SK-N-SH (cell line): ENCODE results near the gene SLC24A3. TPM values are rescaled to one million over a fixed set of nuclear protein-coding genes. Genes with fewer than 3 reads are reported as not detected.

ENCODE experiments used
- CTCF ChIA-PET: fragments of 300-600, 350-600 bp; formaldehyde crosslinking; extraction: SDS; loops from one replicate; lab custom pipeline; 2021; lab: Yijun Ruan, JAX
- POLR2A ChIA-PET: fragments of 350-600 bp; sonication (Branson Sonifier 250); formaldehyde crosslinking; extraction: SDS; loops from one replicate; lab custom pipeline; 2020; ENCODE audit warnings: antibody characterized with exemption, inconsistent platforms; lab: Yijun Ruan, JAX
- DNase-seq: peaks from one replicate; pipeline ENCODE4 v3.0.0; 2012
- H2AFZ ChIP-seq: fragments of 200-600 bp; sonication (generic); 2 replicates; pipeline ENCODE4 v1.8.1; 2016; ENCODE audit warnings: antibody characterized with exemption, mild to moderate bottlenecking, low read depth
- H3F3A ChIP-seq: fragments of 200-600 bp; sonication (generic); replicated peaks from 2 replicates; pipeline ENCODE3; 2016; ENCODE audit warnings: antibody characterized with exemption, mild to moderate bottlenecking; ENCODE audit not compliant: insufficient read depth
- H3K27ac ChIP-seq, 2 experiments: fragments of 200-500 bp in 1 of 2; fragments of 200-600 bp in 1 of 2; sonication (Bioruptor generic) in 1 of 2; sonication (generic), shearing (Covaris generic) in 1 of 2; 2 replicates each; pipeline versions ENCODE4 v1.5.1 to v1.6.1; 2014 to 2016; ENCODE audit warnings: low read depth in 2 of 2, inconsistent platforms in 1 of 2, low read length in 1 of 2, mild to moderate bottlenecking in 1 of 2, mixed read lengths in 1 of 2
- H3K27me3 ChIP-seq: fragments of 200-600 bp; sonication (generic), shearing (Covaris generic); 2 replicates; pipeline ENCODE4 v1.6.1; 2016; ENCODE audit warnings: mixed run types; ENCODE audit not compliant: insufficient read depth
- H3K36me3 ChIP-seq, 2 experiments: fragments of 200-500 bp in 1 of 2; fragments of 200-600 bp in 1 of 2; sonication (Bioruptor generic) in 1 of 2; sonication (generic) in 1 of 2; replicated peaks in 1 of 2; 2 replicates each; pipeline versions ENCODE3 to v1.5.1; 2014 to 2016; ENCODE audit warnings: low read length in 1 of 2, mild to moderate bottlenecking in 1 of 2; ENCODE audit not compliant: insufficient read depth in 2 of 2, control insufficient read depth in 1 of 2
- H3K4me1 ChIP-seq, 2 experiments: fragments of 200-500 bp in 1 of 2; fragments of 200-600 bp in 1 of 2; sonication (Bioruptor generic) in 1 of 2; sonication (generic), shearing (Covaris generic) in 1 of 2; 2 replicates each; pipeline versions ENCODE4 v1.5.1 to v1.6.1; 2014 to 2016; ENCODE audit warnings: low read depth in 1 of 2, low read length in 1 of 2, mixed run types in 1 of 2; ENCODE audit not compliant: insufficient read depth in 2 of 2, control insufficient read depth in 1 of 2
- H3K4me2 ChIP-seq: fragments of 200-600 bp; sonication (generic), shearing (Covaris generic); 2 replicates; pipeline ENCODE4 v1.6.1; 2017; ENCODE audit warnings: mixed run types
- H3K4me3 ChIP-seq, 2 experiments: fragments of 200-500 bp in 1 of 2; fragments of 200-600 bp in 1 of 2; sonication (Bioruptor generic) in 1 of 2; sonication (generic), shearing (Covaris generic) in 1 of 2; 2 replicates each; pipeline versions ENCODE4 v1.5.1 to v1.8.1; 2014 to 2016; ENCODE audit warnings: low read depth in 2 of 2, inconsistent platforms in 1 of 2, low read length in 1 of 2, mild to moderate bottlenecking in 1 of 2, mixed read lengths in 1 of 2, moderate library complexity in 1 of 2
- H3K79me2 ChIP-seq: fragments of 200-600 bp; sonication (generic); 2 replicates; pipeline ENCODE4 v1.8.1; 2017; ENCODE audit warnings: mild to moderate bottlenecking; ENCODE audit not compliant: insufficient read depth
- H3K9ac ChIP-seq: fragments of 200-600 bp; sonication (generic); 2 replicates; pipeline ENCODE4 v1.6.1; 2017; ENCODE audit warnings: mixed run types
- H3K9me2 ChIP-seq: fragments of 200-600 bp; sonication (generic); 2 replicates; pipeline ENCODE4 v1.6.1; 2017; ENCODE audit warnings: mixed run types
- H3K9me3 ChIP-seq: fragments of 200-600 bp; sonication (generic); 2 replicates; pipeline ENCODE4 v1.6.1; 2017; ENCODE audit warnings: mixed run types, mild to moderate bottlenecking, moderate library complexity
- H4K20me1 ChIP-seq: fragments of 200-600 bp; sonication (generic); 2 replicates; pipeline ENCODE4 v1.6.1; 2017; ENCODE audit warnings: mild to moderate bottlenecking, mixed run types; ENCODE audit not compliant: insufficient read depth
- CTCF ChIP-seq: fragments of 200-600 bp; sonication (generic); IDR thresholded peaks from 2 replicates; pipeline ENCODE4 v1.6.1; 2017; ENCODE audit warnings: antibody characterized with exemption, mild to moderate bottlenecking, moderate library complexity
- GABPA ChIP-seq: IDR thresholded peaks from 2 replicates; pipeline ENCODE4 v1.4.0; 2012; ENCODE audit warnings: low read depth, mild to moderate bottlenecking
- GATA2 ChIP-seq: sonication (generic); formaldehyde crosslinking; IDR thresholded peaks from 2 replicates; pipeline ENCODE4 v1.5.0; 2020; ENCODE audit warnings: mild to moderate bottlenecking, missing genetic modification reagents
- JUND ChIP-seq: IDR thresholded peaks from 2 replicates; pipeline ENCODE4 v1.4.0; 2012
- RFX5 ChIP-seq: IDR thresholded peaks from 2 replicates; pipeline ENCODE4 v1.6.1; 2012; ENCODE audit warnings: mild to moderate bottlenecking, improper control_type of control experiment, low read length
- RXRA ChIP-seq: IDR thresholded peaks from 2 replicates; pipeline ENCODE4 v1.4.0; 2012; ENCODE audit warnings: low read depth, mild to moderate bottlenecking, borderline replicate concordance
- SMC3 ChIP-seq: IDR thresholded peaks from 2 replicates; pipeline ENCODE4 v1.6.1; 2012; ENCODE audit warnings: low read depth, low read length, improper control_type of control experiment
- TCF12 ChIP-seq: IDR thresholded peaks from 2 replicates; pipeline ENCODE4 v1.4.0; 2012
- ZBTB33 ChIP-seq: IDR thresholded peaks from 2 replicates; pipeline ENCODE4 v1.4.0; 2012; ENCODE audit warnings: low read depth, borderline replicate concordance
- WGBS: methylation state at CpG from one replicate; pipeline ENCODE4 v1.1.6; 2017; ENCODE audit warnings: low lambda C conversion rate; 5-methylcytosine and 5-hydroxymethylcytosine counted together
- polyA plus RNA-seq, 3 experiments: library from polyadenylated mRNA; depleted of rRNA; stranded (reverse); fragments of >200 nt; gene quantifications; 2 replicates each; pipeline ENCODE4 v1.2.3, GENCODE V29; 2012
- TF ChIP-seq, protein P1 (sequence below): IDR thresholded peaks from 2 replicates; pipeline ENCODE4 v1.4.0; 2012; ENCODE audit warnings: low read depth

SLC24A3 gene
- polyA plus RNA-seq, 1 of the 3 experiments (the other 2 are of a cell fraction) = not detected

DNA sequence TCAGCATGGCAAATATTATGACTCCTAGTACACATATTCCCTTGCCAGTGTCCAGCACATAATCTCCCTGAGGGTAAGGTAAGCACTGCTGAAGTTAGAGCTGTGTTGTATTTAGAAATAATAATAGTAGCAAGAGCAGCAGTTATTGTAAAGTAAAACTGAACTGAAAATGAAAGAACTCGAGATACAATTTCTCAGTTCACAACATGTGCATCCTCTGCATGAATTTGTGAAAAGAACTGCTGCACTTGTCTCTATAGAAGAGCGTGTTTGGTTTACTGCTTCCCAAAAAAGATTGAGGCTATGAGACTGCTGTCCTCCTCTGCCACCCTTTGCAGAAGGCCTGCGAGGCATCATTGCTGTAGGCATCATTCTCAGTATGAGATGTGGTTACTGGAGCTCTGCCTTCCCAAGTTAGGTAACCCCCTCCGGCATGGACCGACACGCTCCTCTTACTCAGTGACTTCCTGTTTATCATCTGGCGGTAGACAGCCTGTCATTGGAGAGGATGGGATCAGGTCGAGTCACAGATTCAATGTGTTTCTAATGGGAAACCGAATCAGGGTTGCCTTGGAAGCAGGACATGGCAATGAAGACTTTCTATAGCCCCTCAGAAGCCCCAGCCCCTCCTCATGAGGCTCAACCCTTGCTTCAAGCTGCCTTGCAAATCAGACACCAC is 48.1 kb downstream of the SLC24A3 start:
- no peaks in the 10 kb centered on the region for H3K4me1 ChIP-seq
- no peak for DNase-seq
- no peak overlapping the region for H3K27ac ChIP-seq

DNA sequence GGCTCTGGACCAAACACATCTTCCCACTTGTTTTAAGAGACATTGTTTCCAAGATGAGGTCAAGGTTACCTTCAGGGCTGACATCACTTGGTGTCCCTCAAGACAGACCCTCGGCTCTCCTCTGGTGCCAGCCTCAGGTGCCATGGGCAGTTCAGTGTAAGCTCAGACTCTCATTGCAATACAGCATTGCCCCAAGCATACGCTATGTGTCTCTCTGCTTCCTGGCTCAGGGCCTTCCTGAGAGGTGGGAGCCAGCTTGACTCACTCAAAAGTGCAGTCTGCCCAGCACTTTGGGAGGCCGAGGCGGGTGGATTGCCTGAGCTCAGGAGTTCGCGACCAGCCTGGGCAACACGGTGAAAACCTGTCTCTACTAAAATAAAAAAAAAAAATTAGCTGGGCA is 51.7 kb downstream of the SLC24A3 start:
- TF ChIP-seq RFX5 (no peak), GABPA (no peak), RXRA (no peak), TCF12 (no peak), CTCF (no peak), GATA2 (CRISPR knock-in tag) (no peak)
- TF ChIP-seq, protein P1, sequence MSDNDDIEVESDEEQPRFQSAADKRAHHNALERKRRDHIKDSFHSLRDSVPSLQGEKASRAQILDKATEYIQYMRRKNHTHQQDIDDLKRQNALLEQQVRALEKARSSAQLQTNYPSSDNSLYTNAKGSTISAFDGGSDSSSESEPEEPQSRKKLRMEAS = no peak
- Histone ChIP-seq H2AFZ (no peak overlapping the region), H3K9ac (no peak overlapping the region), H3K4me2 (no peak overlapping the region), H3K9me2 (no peaks in the 10 kb centered on the region), H3K27ac (no peak overlapping the region), H3F3A (no peaks in the 10 kb centered on the region), H3K27me3 (no peaks in the 10 kb centered on the region; the same call in 1 of the 2 replicates), H3K4me1 (no peaks in the 10 kb centered on the region), H3K9me3 (no peaks in the 10 kb centered on the region), H3K79me2 (no peaks in the 10 kb centered on the region), H3K36me3 (no peaks in the 10 kb centered on the region), H3K4me3 (no peak overlapping the region), H4K20me1 (no peaks in the 10 kb centered on the region)
- WGBS = 30% methylated on average over 7 of the region's 7 CpGs
- no peak for DNase-seq
- ChIA-PET POLR2A (no interaction called here), CTCF (no interaction called here)

More for the DNA sequence above, 48.1 kb downstream of the SLC24A3 start:
- Histone ChIP-seq H3K27me3 (peaks cover 4% of the 10 kb centered on the region; the same call in 1 of the 2 replicates), H2AFZ (no peak overlapping the region), H3K4me2 (no peak overlapping the region), H4K20me1 (no peaks in the 10 kb centered on the region), H3K36me3 (no peaks in the 10 kb centered on the region), H3K9me3 (no peaks in the 10 kb centered on the region), H3K4me3 (no peak overlapping the region), H3F3A (no peaks in the 10 kb centered on the region), H3K9me2 (no peaks in the 10 kb centered on the region), H3K9ac (no peak overlapping the region)
- 9% methylated on average over 9 of the region's 9 CpGs for WGBS
- CTCF ChIA-PET = interaction anchor here (1.1 kb wide), 1 partner anchor 12 kb away, joined by 4 read pairs; no protein-coding TSS in a partner anchor
- TF ChIP-seq CTCF (no peak), JUND (no peak), SMC3 (no peak), ZBTB33 (no peak)
- TF ChIP-seq, all 33 proteins: peak for 0
- H3K79me2 ChIP-seq = no peaks in the 10 kb centered on the region
- POLR2A ChIA-PET = no interaction called here
